ENCODE measurements around the gene ATP13A3. TPM values are rescaled to one million over a fixed set of nuclear protein-coding genes. Genes with fewer than 3 reads are reported as not detected.
"Not testable (repeated sequence)": the region's sequence is repeated elsewhere in the genome, so short reads cannot be mapped to it uniquely, and the experiment has no call there.

ATP13A3 gene
- total and polyA plus RNA-seq, 2 of the 4 experiments (the other 2 are of a cell fraction) = 48.1 to 154 TPM

DNA sequence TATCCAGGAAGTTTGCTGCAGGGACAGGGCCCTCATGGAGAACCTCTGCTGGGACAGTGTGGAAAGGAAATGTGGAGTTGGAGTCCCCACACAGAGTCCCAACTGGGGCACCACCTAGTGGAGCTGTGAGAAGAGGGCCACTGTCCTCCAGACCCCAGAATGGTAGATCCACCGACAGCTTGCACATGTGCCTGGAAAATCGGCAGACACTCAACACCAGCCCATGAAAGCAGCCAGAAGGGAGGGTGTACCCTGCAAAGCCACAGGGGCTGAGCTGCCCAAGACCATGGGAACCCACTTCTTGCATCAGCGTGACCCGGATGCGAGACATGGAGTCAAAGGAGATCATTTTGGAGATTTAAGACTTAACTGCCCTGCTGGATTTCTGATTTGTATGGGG is 33.4 kb upstream of the ATP13A3 start:
- intact Hi-C loops (cut with micrococcal nuclease) = not testable (repeated sequence)

More for the DNA sequence above, 33.4 kb upstream of the ATP13A3 start:
- POLR2A ChIA-PET (ENCODE audit: unreplicated experiment); H2AFZ ChIP-seq (replicated peaks; ENCODE audit: low read length, poor library complexity); H3K9me1 ChIP-seq (ENCODE audit: insufficient read depth, low read length); DNase-seq; H2AK9ac ChIP-seq (replicated peaks; ENCODE audit: low read depth, low read length, poor library complexity); BruUV-seq (replicated peaks); H3K4me2 ChIP-seq (ENCODE audit: low read depth, low read length); dilution Hi-C loops (cut with HindIII; ENCODE audit: low sequenced_read_pairs, unreplicated experiment); H3K18ac ChIP-seq (ENCODE audit: low read depth, low read length); H3K4me3 ChIP-seq (ENCODE audit: insufficient read depth, low read depth, low read length); ATAC-seq (ENCODE audit: low read depth); H3K36me3 ChIP-seq (ENCODE audit: control insufficient read depth, insufficient read depth, low read length); H3K23ac ChIP-seq (ENCODE audit: low read depth, low read length); H4K8ac ChIP-seq (ENCODE audit: low read depth in 2 of 2, low read length in 2 of 2); H3K14ac ChIP-seq (replicated peaks; ENCODE audit: low read depth, low read length); H2BK15ac ChIP-seq (ENCODE audit: low read depth, low read length); H3K27ac ChIP-seq (ENCODE audit: insufficient read depth, low read length); in situ Hi-C loops (cut with MboI; ENCODE audit: low sequenced_read_pairs); H3K9ac ChIP-seq (ENCODE audit: low read depth, low read length); H4K20me1 ChIP-seq (ENCODE audit: insufficient read depth, low read length); H3K9me3 ChIP-seq (ENCODE audit: control insufficient read depth, insufficient read depth, low read length); H2BK5ac ChIP-seq (ENCODE audit: low read depth, low read length, poor library complexity, severe bottlenecking); H2BK120ac ChIP-seq (ENCODE audit: low read depth, low read length); CTCF ChIA-PET; H3K56ac ChIP-seq (ENCODE audit: extremely low read depth, insufficient read depth, low read length); H4K5ac ChIP-seq (ENCODE audit: low read depth, low read length); H3K27me3 ChIP-seq (ENCODE audit: control insufficient read depth, insufficient read depth, low read length): not testable (repeated sequence)
- peak overlapping the region; percentile 44 for H2AK5ac ChIP-seq (ENCODE audit: low read depth, low read length)
- peaks cover 0 to 19% of the 10 kb centered on the region in 2 experiments; a peak in 2 of 4 replicates for H3K79me1 ChIP-seq (ENCODE audit: low read depth in 1 of 2, low read length in 2 of 2)
- peak overlapping the region; percentile 68 for H2BK20ac ChIP-seq (ENCODE audit: low read depth, low read length)
- WGBS, 2 experiments (ENCODE audit: extremely low coverage in 2 of 2, insufficient read length in 1 of 2) = 94% methylated on average over 2 of the region's 5 CpGs; no CpG with 5 or more reads in 1 of the 2 experiments
- H3K4ac ChIP-seq (ENCODE audit: low read depth, low read length) = peak overlapping the region; percentile 44; the same call in 1 of the 2 replicates
- H3K4me1 ChIP-seq (ENCODE audit: control insufficient read depth, insufficient read depth, low read length) = peaks cover 17% of the 10 kb centered on the region
- peak overlapping the region; percentile 57; the same call in 1 of the 2 replicates for H4K91ac ChIP-seq (ENCODE audit: insufficient read depth, low read depth, low read length)

Data from IMR-90 (cell line).